GM12872 (cell line): ENCODE measurements around the gene PNPLA7.

Experiments used
- CTCF ChIP-seq: IDR thresholded peaks from 3 replicates; pipeline ENCODE4 v1.5.1; 2011; ENCODE audit warnings: low read depth, mild to moderate bottlenecking, low read length, moderate library complexity; ENCODE audit not compliant: insufficient read depth

Gene PNPLA7

GRCh38 chr9:137505421-137506140 lies 44.6 kb downstream of the PNPLA7 start:
- no peak for TF ChIP-seq CTCF

GRCh38 chr9:137504432-137504777 lies 45.8 kb downstream of the PNPLA7 start:
- TF ChIP-seq CTCF: no peak

DNA sequence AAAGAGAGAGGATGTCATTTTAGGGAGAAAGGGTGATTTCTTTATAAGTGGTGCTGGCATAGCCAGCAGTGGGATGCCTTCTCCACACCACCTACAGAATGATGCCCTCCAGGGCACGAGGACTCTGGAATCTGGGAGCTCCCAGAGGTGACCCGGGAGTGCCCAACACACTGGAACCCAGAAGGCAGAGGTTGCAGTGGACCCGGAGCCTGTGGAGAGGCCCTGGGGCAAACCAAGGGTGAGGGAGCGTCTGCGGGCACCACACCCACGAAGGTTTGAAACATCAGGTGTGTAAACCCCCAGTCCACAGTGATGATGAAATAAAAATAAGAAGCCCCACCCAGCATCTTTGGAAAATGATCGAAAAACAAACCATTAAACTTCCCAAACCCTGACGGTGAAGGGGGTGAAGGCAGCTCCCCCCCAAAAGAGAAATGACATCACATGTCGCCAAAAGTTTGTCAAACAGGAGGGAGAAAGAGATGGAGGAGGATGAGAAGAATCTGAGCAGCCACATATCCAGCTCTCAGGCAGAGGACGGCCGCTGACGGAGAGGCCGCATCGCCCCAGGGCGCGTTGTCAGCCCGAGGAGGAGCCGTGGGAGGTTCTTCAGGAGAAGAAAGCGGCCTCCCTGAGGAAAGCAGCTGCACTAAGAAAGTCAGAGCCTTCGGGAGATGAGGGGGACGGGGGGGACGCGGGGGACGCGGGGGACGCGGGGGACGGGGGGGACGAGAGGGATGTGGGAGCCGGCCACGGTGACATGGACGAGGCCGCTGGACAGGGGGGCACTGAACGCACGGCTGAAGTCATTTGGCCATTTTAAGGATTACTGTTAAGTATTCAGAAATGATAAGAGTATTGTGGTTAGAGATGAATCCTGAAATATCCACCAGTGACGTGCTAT lies 47.9 kb downstream of the PNPLA7 start:
- TF ChIP-seq CTCF: no peak

- no peak for TF ChIP-seq CTCF
Observed at GRCh38 chr9:137501457-137501856, 48.7 kb downstream of the PNPLA7 start.

DNA sequence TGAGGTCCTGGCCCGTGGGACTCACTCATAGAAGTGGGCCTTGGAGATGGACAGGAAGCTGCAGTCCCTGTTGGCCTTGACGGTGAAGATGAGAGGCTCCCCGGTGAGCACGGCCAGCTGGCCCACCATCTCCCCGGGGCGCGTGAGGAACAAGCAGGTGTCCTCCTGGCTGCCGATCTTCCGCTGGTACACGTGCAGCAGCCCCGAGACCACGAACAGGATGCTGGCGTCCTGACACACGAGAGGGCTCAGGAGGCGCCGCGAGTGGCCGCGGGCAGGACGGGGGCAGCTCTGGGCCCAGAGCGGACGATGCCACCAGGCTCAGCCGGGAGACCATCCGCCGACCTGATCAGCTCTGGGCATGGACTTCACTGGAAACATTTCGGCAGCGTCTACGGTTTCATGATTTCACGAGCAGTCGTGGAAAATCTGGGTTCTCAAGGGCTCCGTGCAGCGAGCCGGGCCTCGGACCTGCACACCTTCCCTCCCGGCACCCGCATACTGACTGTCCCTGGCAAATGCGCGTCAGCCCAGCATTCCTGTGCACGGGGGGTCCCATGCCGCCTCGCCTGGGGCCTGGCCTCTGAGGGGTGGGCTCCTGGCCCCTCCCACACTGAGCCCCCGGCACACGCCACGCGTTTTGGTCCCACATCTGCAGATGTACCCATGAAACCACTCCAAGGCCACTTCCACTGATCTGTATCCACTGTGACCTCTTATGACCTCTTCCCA lies 49.4 kb downstream of the PNPLA7 start:
- no peak for TF ChIP-seq CTCF

GRCh38 chr9:137499858-137500661 lies 50.1 kb downstream of the PNPLA7 start:
- no peak for TF ChIP-seq CTCF
